ENCODE measurements around the gene MEI4.
"Not testable (repeated sequence)": the region's sequence is repeated elsewhere in the genome, so short reads cannot be mapped to it uniquely, and the experiment has no call there.

The MEI4 gene

GRCh38 chr6:77686931-77687330 lies 34.1 kb downstream of the MEI4 start:
- DNase-seq, result no peak

GRCh38 chr6:77688649-77689048 lies 35.8 kb downstream of the MEI4 start:
- no peak for DNase-seq

- DNase-seq, result not testable (repeated sequence)
Measured at GRCh38 chr6:77700095-77700494, 47.3 kb downstream of the MEI4 start.

GRCh38 chr6:77707603-77708002 lies 54.8 kb downstream of the MEI4 start:
- no peak for DNase-seq

- DNase-seq, result no peak
Measured at GRCh38 chr6:77715588-77715987, 62.7 kb downstream of the MEI4 start.

GRCh38 chr6:77716311-77716710 lies 63.5 kb downstream of the MEI4 start:
- DNase-seq, result no peak

- DNase-seq, result not testable (repeated sequence)
Measured at GRCh38 chr6:77736010-77736409, 83.2 kb downstream of the MEI4 start.

GRCh38 chr6:77740380-77740779 lies 87.5 kb downstream of the MEI4 start:
- no peak for DNase-seq

GRCh38 chr6:77752156-77752555 lies 99.3 kb downstream of the MEI4 start:
- not testable (repeated sequence) for DNase-seq

- no peak for DNase-seq
Measured at GRCh38 chr6:77762386-77762785, 109.5 kb downstream of the MEI4 start.

- no peak for DNase-seq
Measured at GRCh38 chr6:77763124-77763523, 110.3 kb downstream of the MEI4 start.

GRCh38 chr6:77764364-77764763 lies 111.5 kb downstream of the MEI4 start:
- no peak for DNase-seq

GRCh38 chr6:77773157-77773822 lies 120.5 kb downstream of the MEI4 start:
- DNase-seq, result no peak

- DNase-seq, result no peak
Measured at GRCh38 chr6:77774457-77774856, 121.6 kb downstream of the MEI4 start.

GRCh38 chr6:77776441-77776840 lies 123.6 kb downstream of the MEI4 start:
- DNase-seq, result no peak

GRCh38 chr6:77778527-77778926 lies 125.7 kb downstream of the MEI4 start:
- DNase-seq, result no peak

- no peak for DNase-seq
Measured at GRCh38 chr6:77786935-77787629, 134.2 kb downstream of the MEI4 start.

GRCh38 chr6:77796824-77797809 lies 144.3 kb downstream of the MEI4 start:
- DNase-seq, result no peak

GRCh38 chr6:77812304-77812703 lies 159.5 kb downstream of the MEI4 start:
- DNase-seq, result no peak

GRCh38 chr6:77813090-77813489 lies 160.3 kb downstream of the MEI4 start:
- DNase-seq, result no peak

GRCh38 chr6:77814119-77814518 lies 161.3 kb downstream of the MEI4 start:
- DNase-seq, result no peak

- no peak for DNase-seq
Measured at GRCh38 chr6:77815531-77815930, 162.7 kb downstream of the MEI4 start.

- DNase-seq, result no peak
Measured at GRCh38 chr6:77816766-77817270, 164.0 kb downstream of the MEI4 start.

Data from stimulated activated CD4-positive, alpha-beta T cell treated with anti-CD3 and anti-CD28 coated beads, Interleukin-1b, Interleukin-23, amount 100 ng/mL, for 48 hours (primary cell).